Activated naive CD8-positive, alpha-beta T cell (primary cell): ENCODE data around the gene CDH12.
"Not testable (repeated sequence)": the region's sequence is repeated elsewhere in the genome, so short reads cannot be mapped to it uniquely, and the experiment has no call there.

Source experiments
- H3K27ac Mint-ChIP-seq: one replicate; pipeline ENCODE4 v1.8.0; 2021; ENCODE audit warnings: mixed read lengths
- H3K27me3 Mint-ChIP-seq: one replicate; pipeline ENCODE4 v1.8.0; 2021; ENCODE audit warnings: mixed read lengths
- H3K36me3 Mint-ChIP-seq: one replicate; pipeline ENCODE4 v1.8.0; 2021; ENCODE audit warnings: mixed read lengths
- H3K4me1 Mint-ChIP-seq: one replicate; pipeline ENCODE4 v1.8.0; 2021; ENCODE audit warnings: low read depth, mixed read lengths
- H3K4me3 Mint-ChIP-seq: one replicate; pipeline ENCODE4 v1.8.0; 2021; ENCODE audit warnings: mild to moderate bottlenecking, mixed read lengths
- H3K9me3 Mint-ChIP-seq: one replicate; pipeline ENCODE4 v1.8.0; 2021; ENCODE audit warnings: low read depth, mixed read lengths

CDH12 gene

DNA sequence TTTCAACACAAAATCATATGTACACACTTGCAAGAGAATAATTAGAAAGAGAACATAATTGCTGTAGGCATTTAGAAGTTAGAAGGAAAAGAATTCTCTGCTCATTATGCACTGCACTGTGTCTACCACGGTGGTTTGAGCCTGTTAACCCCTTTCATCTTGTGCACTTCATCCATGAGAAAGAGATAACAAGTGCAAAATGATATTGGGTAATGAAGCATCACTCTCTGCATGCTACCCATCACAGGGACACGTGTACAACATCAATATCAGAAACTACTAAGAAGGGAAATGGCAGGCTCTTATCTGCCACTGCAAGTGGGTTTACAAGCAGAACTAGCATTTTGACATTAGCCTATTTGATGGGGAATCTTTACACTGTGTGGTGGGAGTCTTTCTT is 202.6 kb downstream of the CDH12 start:
- no peak overlapping the region for H3K4me3 Mint-ChIP-seq
- H3K27me3 Mint-ChIP-seq, result no peaks in the 10 kb centered on the region
- H3K4me1 Mint-ChIP-seq, result no peaks in the 10 kb centered on the region
- H3K9me3 Mint-ChIP-seq, result peaks cover 18% of the 10 kb centered on the region
- H3K27ac Mint-ChIP-seq, result no peak overlapping the region
- H3K36me3 Mint-ChIP-seq, result no peaks in the 10 kb centered on the region

DNA sequence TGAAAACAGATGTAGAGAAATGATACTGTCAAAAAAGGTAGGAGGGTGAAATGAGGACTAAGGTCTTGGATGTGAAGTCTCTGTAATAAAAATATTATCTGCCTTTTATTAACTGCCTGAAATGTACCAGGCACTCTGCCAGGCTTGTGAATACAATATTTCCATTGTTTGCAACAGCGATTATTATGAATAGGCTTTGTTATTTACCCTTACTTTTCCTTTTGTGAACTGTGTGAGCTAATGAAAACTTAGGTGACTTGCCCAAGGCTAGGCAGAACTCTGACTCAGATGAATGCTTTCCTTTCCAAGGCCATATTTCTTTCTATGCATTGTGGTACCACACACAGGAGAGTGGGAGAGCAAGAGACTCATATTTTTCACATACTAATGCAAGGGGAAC is 204.1 kb downstream of the CDH12 start:
- H3K36me3 Mint-ChIP-seq, result no peaks in the 10 kb centered on the region
- no peak overlapping the region for H3K27ac Mint-ChIP-seq
- H3K27me3 Mint-ChIP-seq, result no peaks in the 10 kb centered on the region
- no peak overlapping the region for H3K4me3 Mint-ChIP-seq
- peaks cover 11% of the 10 kb centered on the region for H3K9me3 Mint-ChIP-seq
- H3K4me1 Mint-ChIP-seq, result no peaks in the 10 kb centered on the region

DNA sequence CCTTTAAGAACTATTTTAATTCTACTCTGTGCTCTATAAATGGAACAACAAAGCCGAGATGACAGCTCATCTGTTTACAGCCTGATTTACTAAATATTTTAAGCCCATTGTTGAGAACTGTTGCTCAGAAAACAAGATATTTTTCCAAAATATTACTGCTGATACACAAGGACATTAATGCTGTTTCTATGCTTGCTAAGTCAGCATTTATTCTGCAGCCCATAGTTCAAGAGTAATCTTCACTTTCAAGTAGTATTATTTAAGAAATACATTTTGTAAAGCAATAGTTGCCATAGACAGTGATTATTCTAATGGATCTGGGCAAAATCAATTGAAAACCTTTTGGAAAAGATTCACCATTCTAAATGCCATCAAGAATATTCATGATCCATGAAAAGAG is 208.3 kb downstream of the CDH12 start:
- Mint-ChIP-seq H3K9me3 (peaks cover 18% of the 10 kb centered on the region), H3K36me3 (no peaks in the 10 kb centered on the region), H3K4me1 (no peaks in the 10 kb centered on the region), H3K27me3 (no peaks in the 10 kb centered on the region), H3K4me3 (no peak overlapping the region), H3K27ac (no peak overlapping the region)

DNA sequence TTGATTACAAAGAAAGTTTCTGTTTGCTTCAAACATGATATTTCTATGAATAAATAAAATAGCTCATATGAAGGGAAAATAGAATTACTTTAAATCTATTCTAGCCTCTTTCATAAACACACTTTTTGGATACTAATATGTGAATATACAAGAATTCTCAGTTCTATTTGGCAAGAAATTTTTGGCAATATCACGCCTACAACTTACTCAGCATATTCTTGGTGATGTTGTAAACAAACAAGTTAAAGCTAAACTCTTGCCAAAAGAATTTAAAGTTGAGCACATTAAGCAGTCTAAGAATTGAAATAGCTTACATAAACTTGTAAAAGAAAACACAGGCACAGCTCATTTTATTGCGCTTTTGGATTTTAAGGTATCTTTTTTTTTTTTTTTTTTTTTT is 209.8 kb downstream of the CDH12 start:
- Mint-ChIP-seq H3K36me3 (no peaks in the 10 kb centered on the region), H3K4me1 (no peaks in the 10 kb centered on the region), H3K9me3 (peaks cover 14% of the 10 kb centered on the region), H3K27me3 (no peaks in the 10 kb centered on the region), H3K4me3 (no peak overlapping the region), H3K27ac (no peak overlapping the region)

DNA sequence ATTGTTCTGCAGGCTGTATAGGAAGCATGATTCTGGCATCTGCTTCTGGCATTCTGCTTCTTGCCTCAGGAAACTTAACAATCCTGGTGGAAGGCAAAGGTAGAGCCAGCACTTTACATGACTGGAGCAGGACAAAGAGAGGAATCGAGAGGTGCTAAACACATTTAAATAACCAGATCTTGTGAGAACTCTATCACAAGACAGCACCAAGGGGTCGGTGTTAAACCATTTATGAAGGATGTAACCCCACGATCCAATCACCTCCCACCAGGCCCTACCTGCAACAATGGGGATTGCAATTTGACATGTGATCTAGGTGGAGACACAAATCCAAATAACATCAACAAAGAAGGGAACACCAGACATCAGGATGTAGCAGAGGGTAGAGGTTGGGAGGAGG is 221.5 kb downstream of the CDH12 start:
- Mint-ChIP-seq H3K4me3 (no peak overlapping the region), H3K36me3 (no peaks in the 10 kb centered on the region), H3K27me3 (no peaks in the 10 kb centered on the region), H3K27ac (no peak overlapping the region), H3K4me1 (no peaks in the 10 kb centered on the region), H3K9me3 (peaks cover 17% of the 10 kb centered on the region)

DNA sequence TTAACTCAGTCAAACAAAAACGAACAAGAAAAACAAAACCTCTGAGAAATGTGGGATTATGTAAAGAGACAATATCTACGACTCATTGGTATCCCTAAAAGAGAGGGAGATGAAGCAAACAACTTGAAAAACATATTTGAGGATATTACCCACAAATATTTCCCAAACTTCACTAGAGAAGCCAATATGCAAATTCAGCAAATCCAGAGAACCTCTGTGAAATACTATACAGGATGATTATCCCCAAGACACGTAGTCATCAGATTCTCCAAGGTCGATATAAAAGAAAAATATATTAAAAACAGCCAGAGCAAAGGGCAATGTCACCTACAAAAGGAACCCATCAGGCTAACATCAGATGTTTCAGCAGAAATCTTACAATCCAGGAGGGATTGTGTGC is 226.1 kb downstream of the CDH12 start:
- Mint-ChIP-seq H3K27me3 (no peaks in the 10 kb centered on the region), H3K4me1 (no peaks in the 10 kb centered on the region), H3K36me3 (no peaks in the 10 kb centered on the region), H3K27ac (no peak overlapping the region), H3K9me3 (peaks cover 11% of the 10 kb centered on the region), H3K4me3 (no peak overlapping the region)

DNA sequence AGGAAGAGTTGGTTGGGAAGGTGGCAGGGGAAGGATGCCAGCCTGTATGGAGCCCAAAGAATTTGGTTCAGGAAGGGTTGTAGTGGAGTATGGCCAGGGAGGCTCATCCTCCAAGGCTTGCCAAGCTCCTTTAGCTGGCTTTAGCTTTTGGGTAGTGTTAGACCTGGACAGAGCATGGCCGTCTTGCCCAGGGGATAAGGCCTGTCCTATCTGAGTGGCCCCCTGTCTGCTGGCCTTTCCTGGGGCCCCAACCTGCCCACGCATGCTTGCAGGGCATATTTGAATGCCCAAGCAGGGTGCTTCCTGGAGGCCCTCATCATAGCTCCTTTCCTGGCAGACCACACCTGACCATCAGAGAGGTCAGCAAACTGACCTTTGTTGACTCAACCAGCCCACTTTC is 227.7 kb downstream of the CDH12 start:
- Mint-ChIP-seq H3K9me3 (peaks cover 12% of the 10 kb centered on the region), H3K4me1 (no peaks in the 10 kb centered on the region), H3K4me3 (no peak overlapping the region), H3K27me3 (no peaks in the 10 kb centered on the region), H3K27ac (no peak overlapping the region), H3K36me3 (no peaks in the 10 kb centered on the region)

DNA sequence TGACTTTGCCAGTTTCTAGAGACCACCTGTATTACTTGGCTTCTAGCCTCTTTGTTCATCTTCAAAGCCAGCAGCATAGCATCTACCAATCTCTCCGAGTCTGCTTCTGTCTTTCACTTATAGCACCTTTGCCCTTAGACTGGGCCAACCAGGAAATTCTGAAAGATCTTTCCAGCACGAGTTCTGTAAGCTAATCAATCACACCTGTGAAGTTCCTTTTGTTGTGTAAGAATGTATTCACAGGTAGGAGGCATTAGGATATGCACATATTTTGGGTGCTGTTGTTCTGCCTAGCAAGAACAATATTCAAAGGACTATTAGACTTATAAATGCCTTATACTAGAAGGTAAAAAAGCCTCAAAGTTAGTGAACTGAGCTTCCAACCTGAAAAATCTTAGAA is 232.1 kb downstream of the CDH12 start:
- peaks cover 11% of the 10 kb centered on the region for H3K9me3 Mint-ChIP-seq
- no peaks in the 10 kb centered on the region for H3K36me3 Mint-ChIP-seq
- no peak overlapping the region for H3K4me3 Mint-ChIP-seq
- no peaks in the 10 kb centered on the region for H3K4me1 Mint-ChIP-seq
- H3K27ac Mint-ChIP-seq, result no peak overlapping the region
- no peaks in the 10 kb centered on the region for H3K27me3 Mint-ChIP-seq

DNA sequence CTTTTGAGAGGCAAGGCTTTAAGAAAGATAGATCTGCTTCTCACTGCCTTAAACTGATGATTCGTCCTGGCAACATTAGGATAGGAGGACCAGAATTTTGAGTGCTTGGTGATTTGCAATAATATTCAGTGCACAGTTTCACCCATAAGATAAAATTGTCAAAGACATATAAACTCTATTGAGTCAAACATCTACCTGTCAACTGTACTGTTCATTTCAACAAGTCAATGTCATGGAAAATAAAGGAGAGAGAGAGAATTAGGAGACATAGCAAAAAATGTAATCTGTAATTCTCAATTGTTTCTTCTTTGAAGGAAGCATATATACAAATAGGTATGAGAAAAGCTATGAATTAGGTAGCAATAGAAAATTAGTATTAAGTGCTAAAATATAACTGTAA is 237.2 kb downstream of the CDH12 start:
- no peak overlapping the region for H3K27ac Mint-ChIP-seq
- no peaks in the 10 kb centered on the region for H3K27me3 Mint-ChIP-seq
- H3K9me3 Mint-ChIP-seq, result peaks cover 8% of the 10 kb centered on the region
- H3K36me3 Mint-ChIP-seq, result no peaks in the 10 kb centered on the region
- no peak overlapping the region for H3K4me3 Mint-ChIP-seq
- H3K4me1 Mint-ChIP-seq, result no peaks in the 10 kb centered on the region

DNA sequence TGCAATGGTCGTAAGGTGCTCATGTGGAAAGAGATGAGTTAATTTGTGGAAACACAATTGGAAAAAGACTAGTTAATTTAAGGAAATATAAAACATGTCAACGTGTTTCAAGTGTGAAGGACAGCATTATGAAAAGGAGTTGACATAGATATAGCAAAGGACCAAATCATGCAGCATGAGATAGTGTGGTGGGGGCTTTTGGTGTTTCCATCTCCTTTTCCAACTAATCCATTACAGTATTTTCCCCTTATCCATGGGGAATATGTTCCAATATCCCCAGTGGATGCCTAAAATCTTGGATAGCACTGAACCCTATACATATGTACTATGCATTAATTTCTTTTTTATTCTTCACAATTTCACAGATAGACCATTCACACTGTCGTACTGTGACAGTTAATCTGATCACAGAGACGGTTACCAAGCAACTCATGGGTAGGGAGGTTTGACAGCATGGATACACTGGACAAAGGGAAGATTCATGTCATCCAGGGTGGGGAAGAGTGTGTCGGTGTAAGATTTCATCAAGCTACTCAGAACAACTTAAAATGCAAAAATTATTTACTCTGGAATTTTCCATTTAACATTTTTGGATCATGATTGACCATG is 238.6 kb downstream of the CDH12 start:
- H3K9me3 Mint-ChIP-seq, result peaks cover 7% of the 10 kb centered on the region
- no peaks in the 10 kb centered on the region for H3K4me1 Mint-ChIP-seq
- H3K27ac Mint-ChIP-seq, result no peak overlapping the region
- no peaks in the 10 kb centered on the region for H3K36me3 Mint-ChIP-seq
- no peaks in the 10 kb centered on the region for H3K27me3 Mint-ChIP-seq
- H3K4me3 Mint-ChIP-seq, result no peak overlapping the region

DNA sequence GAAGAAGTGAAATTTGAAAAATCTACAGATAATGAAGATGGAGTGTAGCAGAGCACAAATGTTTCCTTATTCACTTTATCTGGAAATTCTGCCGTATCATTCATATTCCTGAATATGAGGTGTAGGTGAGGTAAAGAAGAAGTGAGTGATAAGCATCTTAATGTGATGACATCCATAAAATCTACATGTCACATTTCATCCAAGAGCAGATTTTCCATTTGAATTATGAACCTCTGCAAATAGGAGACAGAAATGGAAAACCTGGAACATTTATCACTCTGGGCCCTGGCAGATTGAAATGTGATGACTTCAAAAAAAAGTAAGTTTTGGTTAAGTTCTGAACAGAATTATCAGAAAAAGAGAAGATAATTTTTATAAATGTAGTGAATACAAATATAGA is 240.2 kb downstream of the CDH12 start:
- Mint-ChIP-seq H3K27ac (no peak overlapping the region), H3K4me1 (no peaks in the 10 kb centered on the region), H3K9me3 (no peaks in the 10 kb centered on the region), H3K4me3 (no peak overlapping the region), H3K36me3 (no peaks in the 10 kb centered on the region), H3K27me3 (no peaks in the 10 kb centered on the region)

DNA sequence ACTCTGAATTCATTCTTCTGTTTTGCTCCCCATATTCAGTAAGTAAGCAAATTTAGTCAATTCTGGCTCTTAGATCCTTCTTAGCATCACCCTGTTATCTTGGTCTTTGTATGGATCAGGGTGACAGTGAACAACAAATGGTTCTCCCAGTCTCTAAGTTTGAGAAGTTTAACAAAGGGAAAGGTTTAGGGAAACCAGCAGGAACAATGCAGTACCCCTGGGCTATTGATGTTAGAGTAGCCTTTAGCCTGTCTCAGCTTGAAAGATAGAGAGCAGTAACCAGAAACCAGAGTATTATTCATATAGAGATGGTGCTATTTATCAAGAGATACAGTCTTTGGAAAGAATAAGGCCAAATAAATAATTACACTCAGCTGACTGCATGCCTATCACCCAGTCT is 241.8 kb downstream of the CDH12 start:
- H3K27ac Mint-ChIP-seq, result no peak overlapping the region
- no peaks in the 10 kb centered on the region for H3K9me3 Mint-ChIP-seq
- no peak overlapping the region for H3K4me3 Mint-ChIP-seq

DNA sequence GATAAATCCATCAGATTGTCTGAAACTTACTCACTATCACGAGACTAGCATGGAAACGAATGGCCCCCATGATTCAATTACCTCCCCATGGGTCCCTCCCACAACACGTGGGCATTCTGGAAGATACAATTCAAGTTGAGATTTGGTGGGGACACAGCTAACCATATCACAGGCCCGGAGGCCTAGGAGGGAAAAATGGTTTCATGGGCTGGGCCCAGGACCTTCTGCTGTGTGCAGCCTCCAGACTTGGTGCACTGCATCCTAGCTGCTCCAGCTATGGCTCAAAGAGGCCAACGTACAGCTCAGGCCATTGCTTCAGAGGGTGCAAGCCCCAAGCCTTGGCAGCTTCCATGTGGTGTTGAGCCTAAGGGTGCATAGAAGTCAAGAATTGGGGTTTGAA is 245.6 kb downstream of the CDH12 start:
- not testable (repeated sequence) for H3K27ac Mint-ChIP-seq, H3K9me3 Mint-ChIP-seq, H3K27me3 Mint-ChIP-seq, H3K4me3 Mint-ChIP-seq, H3K4me1 Mint-ChIP-seq, H3K36me3 Mint-ChIP-seq

More for the DNA sequence above, 241.8 kb downstream of the CDH12 start:
- Mint-ChIP-seq H3K27me3 (no peaks in the 10 kb centered on the region), H3K36me3 (no peaks in the 10 kb centered on the region), H3K4me1 (no peaks in the 10 kb centered on the region)

DNA sequence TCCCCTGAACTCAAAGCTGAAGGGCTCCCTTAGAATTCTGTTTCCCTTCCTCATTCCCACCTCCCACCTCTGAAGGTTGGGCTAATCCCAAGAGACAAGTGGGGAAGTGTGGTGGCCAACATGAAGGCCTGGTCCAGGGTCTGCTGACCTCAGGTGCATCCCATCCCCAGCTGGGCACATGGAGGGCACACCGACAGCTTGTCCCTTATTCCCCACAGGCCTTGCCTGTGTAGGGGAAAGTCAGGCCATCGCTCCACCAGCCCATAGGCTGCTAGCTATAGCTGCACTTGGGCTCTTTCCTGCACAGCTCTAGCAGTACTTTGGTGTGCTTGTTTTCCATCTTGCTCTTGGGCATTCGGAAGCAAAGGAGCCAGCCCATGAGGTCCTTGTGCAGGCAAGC is 247.7 kb downstream of the CDH12 start:
- no peaks in the 10 kb centered on the region for H3K4me1 Mint-ChIP-seq
- H3K4me3 Mint-ChIP-seq, result no peak overlapping the region
- H3K36me3 Mint-ChIP-seq, result no peaks in the 10 kb centered on the region
- no peaks in the 10 kb centered on the region for H3K27me3 Mint-ChIP-seq
- H3K9me3 Mint-ChIP-seq, result no peaks in the 10 kb centered on the region
- no peak overlapping the region for H3K27ac Mint-ChIP-seq

DNA sequence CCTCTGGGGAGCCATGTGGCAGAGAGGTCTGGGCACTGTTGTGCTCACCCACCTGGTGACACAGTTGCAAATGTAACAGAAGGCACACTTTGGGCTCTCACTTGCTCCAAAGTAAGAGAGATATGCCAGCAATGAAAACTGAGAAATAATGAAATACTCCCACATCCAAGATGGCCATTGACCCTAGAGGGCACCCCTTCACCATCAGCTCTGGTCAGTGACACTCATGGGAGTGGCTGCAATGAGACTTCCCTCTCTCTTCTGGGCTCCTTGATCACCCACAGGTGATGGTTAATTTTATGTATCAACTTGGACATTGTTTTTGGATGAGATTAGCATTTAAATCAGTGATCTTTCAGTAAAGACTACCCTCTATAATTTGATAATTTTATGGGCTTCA is 248.4 kb downstream of the CDH12 start:
- no peaks in the 10 kb centered on the region for H3K36me3 Mint-ChIP-seq
- no peak overlapping the region for H3K27ac Mint-ChIP-seq
- no peak overlapping the region for H3K4me3 Mint-ChIP-seq
- H3K9me3 Mint-ChIP-seq, result no peaks in the 10 kb centered on the region
- H3K27me3 Mint-ChIP-seq, result no peaks in the 10 kb centered on the region
- H3K4me1 Mint-ChIP-seq, result no peaks in the 10 kb centered on the region

DNA sequence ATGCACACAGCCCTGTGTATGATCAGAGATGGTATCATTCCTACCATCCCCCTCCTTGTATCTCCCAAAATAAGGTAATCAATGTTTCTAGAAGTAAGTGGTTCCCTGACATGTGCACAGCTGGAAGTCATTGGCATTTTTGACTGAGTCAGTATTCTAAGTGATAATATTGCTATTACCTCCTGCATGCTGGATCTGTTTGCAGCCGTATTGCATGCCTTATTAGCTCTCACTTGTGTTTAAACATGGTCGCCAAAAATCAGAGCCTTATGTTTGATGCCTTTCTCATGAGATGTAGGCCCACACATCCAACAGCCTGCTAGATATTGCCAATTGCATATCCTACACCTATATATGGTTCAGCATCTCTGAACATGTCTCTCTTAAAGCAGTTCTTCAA is 254.3 kb downstream of the CDH12 start:
- H3K4me1 Mint-ChIP-seq, result no peaks in the 10 kb centered on the region
- H3K4me3 Mint-ChIP-seq, result no peak overlapping the region
- no peaks in the 10 kb centered on the region for H3K27me3 Mint-ChIP-seq
- no peaks in the 10 kb centered on the region for H3K36me3 Mint-ChIP-seq
- H3K9me3 Mint-ChIP-seq, result peaks cover 13% of the 10 kb centered on the region
- H3K27ac Mint-ChIP-seq, result no peak overlapping the region
